ENCODE data around the gene ARFGAP1.
A peak's percentile ranks its signal among the peaks of the same experiment; 100 is the strongest.
"Not testable (repeated sequence)": the region's sequence is repeated elsewhere in the genome, so short reads cannot be mapped to it uniquely, and the experiment has no call there.

The ARFGAP1 gene

GRCh38 chr20:63334356-63334755, 61.7 kb downstream of the ARFGAP1 start:
- no peak for DNase-seq
- H3K9me3 Mint-ChIP-seq = peaks cover 20% of the 10 kb centered on the region
- H3K36me3 Mint-ChIP-seq (ENCODE audit: low read depth) = peaks cover 6% of the 10 kb centered on the region
- no peak overlapping the region for H3K4me3 Mint-ChIP-seq
- peaks cover 60% of the 10 kb centered on the region for H3K4me1 Mint-ChIP-seq
- no peak for TF ChIP-seq CTCF (IDR thresholded peaks at IDR 0.05)
- H3K27ac Mint-ChIP-seq = no peak overlapping the region
- peaks cover 28% of the 10 kb centered on the region for H3K27me3 Mint-ChIP-seq (ENCODE audit: low read depth, poor library complexity)

GRCh38 chr20:63335060-63335459, 62.4 kb downstream of the ARFGAP1 start:
- not testable (repeated sequence) for DNase-seq; H3K4me3 Mint-ChIP-seq; H3K36me3 Mint-ChIP-seq (ENCODE audit: low read depth); H3K27ac Mint-ChIP-seq
- H3K27me3 Mint-ChIP-seq (ENCODE audit: low read depth, poor library complexity) = peaks cover 28% of the 10 kb centered on the region
- H3K4me1 Mint-ChIP-seq = peaks cover 60% of the 10 kb centered on the region
- H3K9me3 Mint-ChIP-seq = peaks cover 20% of the 10 kb centered on the region

- H3K4me3 Mint-ChIP-seq = no peak overlapping the region
- peak overlapping the region; percentile 74 for H3K27ac Mint-ChIP-seq
- peaks cover 20% of the 10 kb centered on the region for H3K9me3 Mint-ChIP-seq
- H3K4me1 Mint-ChIP-seq = peaks cover 56% of the 10 kb centered on the region
- no peak for DNase-seq
- H3K27me3 Mint-ChIP-seq (ENCODE audit: low read depth, poor library complexity) = peaks cover 28% of the 10 kb centered on the region
- H3K36me3 Mint-ChIP-seq (ENCODE audit: low read depth) = peaks cover 6% of the 10 kb centered on the region
- TF ChIP-seq CTCF (IDR thresholded peaks at IDR 0.05) = no peak
Observed at GRCh38 chr20:63335711-63336110, 63.1 kb downstream of the ARFGAP1 start.

GRCh38 chr20:63336232-63336752, 63.7 kb downstream of the ARFGAP1 start:
- Mint-ChIP-seq H3K27ac (no peak overlapping the region), H3K4me3 (no peak overlapping the region), H3K4me1 (peaks cover 54% of the 10 kb centered on the region), H3K9me3 (peaks cover 22% of the 10 kb centered on the region), H3K36me3 (ENCODE audit: low read depth) (peaks cover 6% of the 10 kb centered on the region), H3K27me3 (ENCODE audit: low read depth, poor library complexity) (peaks cover 34% of the 10 kb centered on the region)
- TF ChIP-seq CTCF (IDR thresholded peaks at IDR 0.05) = no peak
- no peak for DNase-seq

GRCh38 chr20:63337786-63338420, 65.3 kb downstream of the ARFGAP1 start:
- Mint-ChIP-seq H3K27ac (peak overlapping the region; percentile 7), H3K27me3 (ENCODE audit: low read depth, poor library complexity) (peaks cover 42% of the 10 kb centered on the region), H3K4me1 (peaks cover 55% of the 10 kb centered on the region), H3K36me3 (ENCODE audit: low read depth) (no peaks in the 10 kb centered on the region), H3K9me3 (peaks cover 20% of the 10 kb centered on the region), H3K4me3 (peak overlapping the region; percentile 28)
- no peak for TF ChIP-seq CTCF (IDR thresholded peaks at IDR 0.05)
- DNase-seq = no peak
